Activated CD4-positive, alpha-beta T cell treated with anti-CD3 and anti-CD28 coated beads, Interleukin-2, amount 50 U/mL, for 1 hour (primary cell): ENCODE results near the gene DMC1.
"Not testable (repeated sequence)": the region's sequence is repeated elsewhere in the genome, so short reads cannot be mapped to it uniquely, and the experiment has no call there.

Experiments used
- DNase-seq: peaks from one replicate; pipeline ENCODE4 v3.0.0-alpha.2; 2020

Gene DMC1

GRCh38 chr22:38497869-38498268 lies 72.1 kb downstream of the DMC1 start:
- DNase-seq: no peak

DNA sequence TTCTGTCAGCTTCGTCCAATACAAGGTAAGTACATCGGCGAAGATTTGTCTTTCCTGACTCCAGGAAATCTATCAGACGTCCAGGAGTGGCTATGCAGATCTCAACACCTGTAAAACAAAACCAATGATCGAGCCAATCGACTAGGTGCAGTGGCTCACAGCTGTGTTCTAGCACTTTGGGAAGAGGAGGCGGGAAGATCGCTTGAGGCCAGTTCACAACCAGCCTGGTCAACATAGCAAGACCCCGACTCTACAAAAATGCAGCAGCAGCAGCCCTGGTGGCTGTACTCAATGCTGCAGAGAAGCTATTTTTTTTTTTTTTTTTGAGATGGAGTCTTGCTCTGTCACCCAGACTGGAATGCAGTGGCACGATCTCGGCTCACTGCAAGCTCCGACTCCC lies 75.0 kb downstream of the DMC1 start:
- DNase-seq: no peak

DNA sequence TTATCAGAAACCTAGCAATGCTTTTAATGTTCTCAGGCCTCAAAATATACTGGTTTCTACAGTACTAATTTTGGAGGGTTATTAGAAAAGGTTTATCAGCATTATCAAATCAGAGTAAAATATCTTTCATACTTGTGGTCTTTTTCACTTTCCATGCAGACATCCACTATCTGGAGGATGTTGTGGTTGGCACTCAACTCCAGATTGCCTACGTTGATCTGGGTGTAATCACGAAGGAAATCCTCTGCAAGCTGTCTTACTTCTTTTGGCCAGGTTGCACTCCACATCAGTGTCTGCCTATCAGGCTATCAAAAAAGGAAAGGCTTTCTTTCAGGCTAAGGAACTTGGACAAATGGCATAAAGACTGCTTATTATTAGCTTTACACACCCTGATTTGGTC lies 75.5 kb downstream of the DMC1 start:
- DNase-seq: no peak

- DNase-seq: no peak
Observed at GRCh38 chr22:38491707-38492348, 78.2 kb downstream of the DMC1 start.

GRCh38 chr22:38490915-38491314 lies 79.1 kb downstream of the DMC1 start:
- no peak for DNase-seq

DNA sequence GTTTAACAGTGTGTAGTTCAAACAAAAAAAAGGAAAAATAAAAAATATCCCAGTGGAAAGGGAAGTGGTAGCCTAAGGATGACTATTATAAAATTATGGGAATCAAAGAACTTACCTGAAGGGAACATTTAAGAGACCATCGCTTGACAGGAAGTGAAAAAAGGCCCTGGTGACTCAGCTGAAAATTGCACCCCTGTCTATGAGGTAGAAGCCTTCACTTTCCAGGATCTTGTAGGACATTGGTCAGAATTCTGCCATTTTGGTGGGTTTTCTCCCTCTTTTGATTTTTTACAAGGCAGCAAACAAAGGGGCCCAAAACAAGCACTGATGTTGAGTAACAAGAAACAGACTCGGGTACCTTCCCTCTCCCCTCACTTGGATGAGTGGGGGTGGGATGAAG lies 79.5 kb downstream of the DMC1 start:
- no peak for DNase-seq

DNA sequence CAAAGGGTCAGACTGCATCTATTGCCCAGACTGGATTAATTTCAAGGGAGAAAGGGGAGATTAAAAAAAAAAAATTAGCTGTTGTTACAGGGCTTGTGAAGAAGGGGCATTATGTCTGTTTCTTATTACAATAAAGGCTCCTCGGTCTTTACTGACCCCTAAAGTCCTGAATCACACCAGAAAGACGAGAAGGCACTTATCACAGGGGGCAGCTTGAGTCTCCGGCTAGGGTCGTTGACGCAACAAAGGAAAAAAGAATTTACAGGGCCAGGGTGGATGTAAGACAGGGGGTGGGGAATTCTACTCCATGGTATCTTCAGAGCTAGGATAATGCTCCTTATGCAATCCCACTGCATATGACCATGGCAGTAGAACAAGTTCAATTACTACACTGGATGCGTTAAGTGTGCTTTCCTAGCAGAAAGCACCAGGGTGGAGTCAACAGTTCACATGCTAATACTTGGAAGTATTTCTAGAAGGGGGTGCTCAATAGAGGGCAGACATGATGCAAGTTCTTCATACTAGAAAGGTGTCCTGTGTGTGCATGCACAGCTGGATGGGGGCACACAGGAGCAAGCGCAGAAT lies 80.3 kb downstream of the DMC1 start:
- no peak for DNase-seq

GRCh38 chr22:38489142-38489541 lies 80.8 kb downstream of the DMC1 start:
- DNase-seq: no peak

DNA sequence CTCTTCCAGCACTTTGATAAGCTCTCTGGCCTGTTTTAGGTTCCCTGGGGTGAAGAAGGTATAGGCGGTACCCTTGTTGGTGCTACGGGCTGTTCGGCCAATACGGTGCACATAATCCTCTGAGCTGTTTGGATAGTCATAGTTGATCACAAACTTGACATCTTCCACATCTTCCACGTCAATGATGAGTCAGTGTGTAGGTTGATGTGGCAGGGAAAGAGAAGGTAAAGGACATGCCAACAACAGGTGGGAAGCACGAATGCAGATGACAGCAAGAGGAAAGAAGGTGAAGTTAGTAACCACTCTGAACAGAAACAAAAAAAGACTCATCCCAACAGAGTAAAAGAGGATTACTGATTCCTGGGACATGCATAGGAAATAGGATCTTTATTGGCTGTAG lies 82.0 kb downstream of the DMC1 start:
- DNase-seq: no peak

- no peak for DNase-seq
Observed at GRCh38 chr22:38485783-38486182, 84.2 kb downstream of the DMC1 start.

DNA sequence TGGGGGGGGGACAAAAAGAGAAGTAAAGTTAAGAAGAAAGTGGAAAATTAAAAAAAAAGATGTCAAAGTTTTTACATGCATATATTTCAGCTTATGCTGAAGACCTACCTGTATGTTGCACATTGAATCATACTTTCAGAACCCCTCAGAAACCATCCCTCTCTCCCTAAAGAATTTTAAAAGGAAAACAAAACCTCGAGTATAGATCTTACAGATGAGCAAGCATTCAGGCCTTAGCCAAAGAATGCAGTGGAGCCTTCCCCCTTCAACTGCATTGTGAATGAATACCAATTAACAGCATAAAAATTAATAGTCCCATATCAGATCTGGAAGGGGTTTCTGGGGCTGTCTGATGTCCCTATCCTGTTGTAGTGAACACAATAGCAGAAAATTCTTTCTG lies 85.7 kb downstream of the DMC1 start:
- no peak for DNase-seq

GRCh38 chr22:38482662-38483308 lies 87.2 kb downstream of the DMC1 start:
- no peak for DNase-seq

DNA sequence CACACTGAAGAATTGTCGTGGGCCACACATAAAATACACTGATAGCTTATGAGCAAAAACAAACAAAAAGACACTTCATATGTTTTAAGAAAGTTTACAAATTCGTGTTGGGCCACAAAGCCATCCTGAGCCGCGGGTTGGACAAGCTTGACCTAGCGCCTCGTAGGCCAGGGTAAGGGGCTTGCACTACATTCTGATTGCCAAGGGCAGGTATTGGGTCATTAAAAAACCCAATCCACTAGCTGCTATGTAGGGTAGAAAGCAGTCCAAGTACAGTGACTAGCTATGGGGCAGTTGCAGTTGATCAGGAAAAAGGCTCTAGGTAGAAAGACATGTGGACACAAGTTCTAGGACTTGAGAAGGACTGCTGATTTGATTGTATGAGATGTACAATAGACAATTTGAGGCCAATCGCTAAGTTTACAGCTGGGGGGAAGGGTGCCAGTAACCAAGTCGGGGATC lies 88.1 kb downstream of the DMC1 start:
- no peak for DNase-seq

DNA sequence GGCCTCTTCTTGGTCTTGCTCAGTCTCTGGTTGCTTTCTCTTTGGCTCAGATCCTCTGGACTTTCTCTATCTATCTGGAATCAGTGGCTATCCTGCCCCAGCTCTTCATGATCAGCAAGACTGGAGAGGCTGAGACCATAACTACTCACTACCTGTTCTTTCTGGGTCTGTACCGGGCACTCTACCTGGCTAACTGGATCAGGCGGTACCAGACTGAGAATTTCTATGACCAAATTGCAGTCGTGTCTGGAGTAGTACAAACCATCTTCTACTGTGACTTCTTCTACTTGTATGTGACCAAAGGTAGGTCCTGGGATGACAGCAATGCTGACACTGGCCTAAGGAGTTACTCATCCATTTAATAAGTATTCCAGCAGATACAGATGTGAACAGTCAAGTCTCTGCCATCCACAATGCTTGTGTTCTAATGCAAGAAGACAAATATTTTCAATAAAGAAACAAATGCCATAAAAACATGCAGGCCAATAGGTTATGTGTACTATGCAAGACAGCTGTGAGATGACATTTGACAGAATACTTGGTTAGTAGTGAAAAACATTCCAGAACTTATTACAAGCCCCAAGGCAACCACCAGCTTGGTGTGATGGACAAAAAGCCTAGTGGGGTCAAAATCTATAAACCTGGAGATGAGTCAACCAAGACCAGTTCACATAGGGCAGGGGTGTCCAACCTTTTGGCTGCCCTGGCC lies 88.7 kb downstream of the DMC1 start:
- no peak for DNase-seq

- DNase-seq: no peak
Observed at GRCh38 chr22:38479096-38479837, 90.7 kb downstream of the DMC1 start.

- DNase-seq: no peak
Observed at GRCh38 chr22:38477585-38477984, 92.4 kb downstream of the DMC1 start.

GRCh38 chr22:38474003-38474607 lies 95.9 kb downstream of the DMC1 start:
- DNase-seq: no peak

GRCh38 chr22:38471237-38471636 lies 98.7 kb downstream of the DMC1 start:
- no peak for DNase-seq

DNA sequence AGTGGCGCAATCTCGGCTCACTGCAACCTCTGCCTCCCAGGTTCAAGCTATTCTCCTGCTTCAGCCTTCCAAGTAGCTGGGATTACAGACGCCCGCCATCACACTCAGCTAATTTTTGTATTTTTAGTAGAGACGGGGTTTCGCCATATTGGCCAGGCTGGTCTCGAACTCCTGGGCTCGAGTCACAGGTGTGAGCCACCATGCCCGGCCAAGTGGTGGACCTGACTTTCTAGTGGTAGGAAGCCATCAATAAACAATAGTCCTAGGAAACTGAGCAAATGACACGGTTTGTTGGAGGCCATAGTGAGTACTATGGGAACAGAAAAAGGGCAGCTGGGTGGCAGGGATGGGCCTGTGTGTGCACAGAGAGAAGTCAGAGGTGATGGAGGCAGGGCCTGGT lies 99.8 kb downstream of the DMC1 start:
- not testable (repeated sequence) for DNase-seq

- no peak for DNase-seq
Observed at GRCh38 chr22:38469306-38469781, 100.6 kb downstream of the DMC1 start.
